ENCODE data around the gene ZNF135.

DNA sequence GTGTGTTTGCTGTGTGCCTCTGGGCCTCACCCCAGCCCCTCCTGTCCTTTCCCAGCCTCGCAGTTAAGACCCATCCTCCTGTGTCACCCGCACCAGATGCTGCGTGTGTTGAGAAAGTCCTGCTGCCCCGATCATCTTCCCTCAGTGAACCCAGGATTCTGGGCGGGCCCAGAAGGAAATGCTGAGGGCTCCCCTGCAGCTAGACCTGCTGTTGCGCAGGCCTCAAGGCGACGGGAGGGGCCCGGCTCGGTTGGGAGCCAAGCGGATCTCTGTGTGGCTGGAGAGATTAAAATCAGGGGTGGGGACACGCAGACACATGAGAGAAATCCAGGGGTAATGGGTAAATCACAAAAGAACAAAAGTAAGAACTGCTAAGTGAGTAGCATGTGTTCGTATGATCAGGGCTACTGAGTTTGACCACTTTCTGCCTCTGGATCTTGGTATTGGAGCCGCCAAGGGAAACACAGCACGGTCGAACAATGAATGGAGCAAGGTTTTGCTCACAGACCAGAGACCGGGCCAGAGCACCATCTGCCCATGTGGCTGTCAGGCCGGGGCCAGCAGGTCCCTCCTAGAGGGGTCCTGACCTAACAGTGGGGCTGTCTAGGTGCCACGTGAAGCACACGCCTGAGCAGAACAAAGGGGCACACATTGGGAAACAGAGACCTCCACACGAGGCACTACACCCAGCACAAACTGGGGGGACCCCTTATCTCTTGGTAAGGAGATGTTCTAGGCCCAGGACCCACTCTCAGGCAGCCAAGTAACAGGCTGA lies 18.1 kb upstream of the ZNF135 start:
- TF ChIP-seq, protein P1, sequence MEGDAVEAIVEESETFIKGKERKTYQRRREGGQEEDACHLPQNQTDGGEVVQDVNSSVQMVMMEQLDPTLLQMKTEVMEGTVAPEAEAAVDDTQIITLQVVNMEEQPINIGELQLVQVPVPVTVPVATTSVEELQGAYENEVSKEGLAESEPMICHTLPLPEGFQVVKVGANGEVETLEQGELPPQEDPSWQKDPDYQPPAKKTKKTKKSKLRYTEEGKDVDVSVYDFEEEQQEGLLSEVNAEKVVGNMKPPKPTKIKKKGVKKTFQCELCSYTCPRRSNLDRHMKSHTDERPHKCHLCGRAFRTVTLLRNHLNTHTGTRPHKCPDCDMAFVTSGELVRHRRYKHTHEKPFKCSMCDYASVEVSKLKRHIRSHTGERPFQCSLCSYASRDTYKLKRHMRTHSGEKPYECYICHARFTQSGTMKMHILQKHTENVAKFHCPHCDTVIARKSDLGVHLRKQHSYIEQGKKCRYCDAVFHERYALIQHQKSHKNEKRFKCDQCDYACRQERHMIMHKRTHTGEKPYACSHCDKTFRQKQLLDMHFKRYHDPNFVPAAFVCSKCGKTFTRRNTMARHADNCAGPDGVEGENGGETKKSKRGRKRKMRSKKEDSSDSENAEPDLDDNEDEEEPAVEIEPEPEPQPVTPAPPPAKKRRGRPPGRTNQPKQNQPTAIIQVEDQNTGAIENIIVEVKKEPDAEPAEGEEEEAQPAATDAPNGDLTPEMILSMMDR (IDR thresholded peaks at IDR 0.05): no peak
- no peak for TF ChIP-seq POLR2A (IDR thresholded peaks at IDR 0.05)
